ENCODE results near the gene OMD.

OMD gene, protein sequence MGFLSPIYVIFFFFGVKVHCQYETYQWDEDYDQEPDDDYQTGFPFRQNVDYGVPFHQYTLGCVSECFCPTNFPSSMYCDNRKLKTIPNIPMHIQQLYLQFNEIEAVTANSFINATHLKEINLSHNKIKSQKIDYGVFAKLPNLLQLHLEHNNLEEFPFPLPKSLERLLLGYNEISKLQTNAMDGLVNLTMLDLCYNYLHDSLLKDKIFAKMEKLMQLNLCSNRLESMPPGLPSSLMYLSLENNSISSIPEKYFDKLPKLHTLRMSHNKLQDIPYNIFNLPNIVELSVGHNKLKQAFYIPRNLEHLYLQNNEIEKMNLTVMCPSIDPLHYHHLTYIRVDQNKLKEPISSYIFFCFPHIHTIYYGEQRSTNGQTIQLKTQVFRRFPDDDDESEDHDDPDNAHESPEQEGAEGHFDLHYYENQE

GRCh38 chr9:92424340-92424739 is at the start of gene OMD:
TSS of gene OMD (minus strand) at chr9:92424471. CDS start at chr9:92417558, 6,913 bp downstream.
- no peak for DNase-seq (ENCODE audit: low spot score)

GRCh38 chr9:92468206-92468605 is 43.9 kb upstream of the OMD start:
- no peak for DNase-seq (ENCODE audit: low spot score)

DNA sequence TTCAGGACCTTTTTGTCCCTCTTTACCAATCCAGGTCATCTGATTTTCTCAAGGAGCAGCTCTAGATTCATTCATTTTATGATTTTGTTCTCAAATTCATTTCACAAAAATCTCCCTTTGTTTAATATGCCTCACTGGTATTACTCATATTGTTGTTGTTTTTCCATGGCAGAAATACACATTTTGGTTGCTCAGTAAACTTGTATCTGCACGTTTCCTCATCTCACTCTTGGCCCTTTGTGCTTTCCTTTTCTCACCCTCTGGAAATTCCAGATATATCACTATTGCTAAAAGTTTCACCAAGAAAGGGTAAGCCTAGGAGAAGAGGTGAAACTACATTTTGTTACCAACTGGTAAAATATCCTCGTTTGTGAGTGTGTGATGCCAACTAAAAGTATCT is 43.2 kb upstream of the OMD start:
- DNase-seq (ENCODE audit: low spot score), result no peak

DNA sequence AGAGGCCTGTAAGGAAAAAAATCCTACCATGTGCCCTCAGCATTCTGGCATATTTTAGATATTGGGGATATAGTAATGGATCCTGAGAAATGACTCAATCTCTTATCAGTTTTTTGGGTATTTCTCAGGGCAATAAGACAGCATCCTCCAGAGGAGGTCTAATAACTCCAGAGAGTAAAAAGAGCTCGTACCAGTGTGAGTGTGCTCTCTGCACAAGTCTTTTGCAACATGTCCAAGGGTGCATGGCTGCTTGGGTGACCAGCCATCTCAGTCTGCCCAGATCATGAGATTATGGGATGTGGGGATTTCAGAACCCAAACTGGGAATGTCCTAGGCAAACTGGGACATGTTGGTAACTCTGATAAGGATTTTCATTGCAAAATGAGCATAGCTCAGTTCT is 42.8 kb upstream of the OMD start:
- no peak for DNase-seq (ENCODE audit: low spot score)

DNA sequence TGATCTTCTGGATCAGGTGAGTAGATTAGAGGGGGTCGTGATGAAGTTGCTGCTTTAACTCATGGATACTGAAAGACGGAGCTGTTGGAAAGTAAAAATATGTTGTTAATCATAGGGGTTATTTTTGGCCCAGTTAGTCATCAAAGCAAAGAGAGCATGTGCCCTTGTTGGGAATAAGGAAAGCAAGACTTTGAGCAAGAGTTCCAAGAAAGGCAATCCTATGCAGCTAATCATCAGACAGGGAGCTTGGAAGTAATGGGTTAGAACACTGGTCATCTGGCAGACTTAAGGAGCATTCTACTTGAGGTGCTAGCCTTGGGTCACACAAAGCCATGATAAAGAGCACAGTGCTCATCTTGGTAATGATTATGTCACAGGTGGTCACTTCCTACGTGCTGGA is 39.7 kb upstream of the OMD start:
- DNase-seq (ENCODE audit: low spot score), result no peak

DNA sequence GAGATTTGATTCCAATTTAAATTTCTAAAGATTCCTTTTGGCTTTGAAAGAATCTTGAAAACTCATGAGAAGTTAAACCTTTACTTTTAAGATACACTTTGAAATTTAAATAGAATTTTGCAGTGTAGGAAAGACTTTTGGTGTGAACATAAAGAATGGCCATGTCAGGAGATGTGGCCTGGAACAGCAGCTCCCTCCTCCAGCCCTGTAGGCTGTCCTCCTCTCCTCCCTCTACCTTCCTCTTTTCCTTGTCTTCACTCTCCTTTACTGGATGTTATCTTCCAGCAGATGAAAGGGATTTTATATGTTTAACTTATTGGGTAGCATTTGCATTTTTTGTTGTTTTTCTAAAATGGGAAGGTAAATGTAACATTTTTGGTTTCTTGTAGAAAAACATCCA is 39.1 kb upstream of the OMD start:
- no peak for DNase-seq (ENCODE audit: low spot score)

DNA sequence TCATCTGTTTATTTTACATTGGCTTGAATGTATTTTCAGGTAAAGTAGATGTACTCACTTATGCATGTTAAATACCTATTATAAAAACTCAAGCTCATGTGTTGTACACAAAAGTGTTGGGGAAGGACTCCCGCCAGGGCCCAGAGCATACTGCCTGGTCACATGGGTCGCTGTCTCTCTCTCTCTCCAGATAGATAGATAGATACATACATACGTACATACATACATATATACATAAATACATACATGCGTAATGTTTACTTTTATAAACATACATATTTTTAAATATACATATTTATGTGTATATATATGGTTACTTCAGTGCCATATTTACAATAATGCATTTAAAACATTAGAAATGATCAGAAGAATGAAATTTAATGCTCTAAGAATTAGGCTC is 33.3 kb upstream of the OMD start:
- DNase-seq (ENCODE audit: low spot score), result no peak

GRCh38 chr9:92455217-92455616 is 30.9 kb upstream of the OMD start:
- no peak for DNase-seq (ENCODE audit: low spot score)

GRCh38 chr9:92446536-92446935 is 22.3 kb upstream of the OMD start:
- no peak for DNase-seq (ENCODE audit: low spot score)

DNA sequence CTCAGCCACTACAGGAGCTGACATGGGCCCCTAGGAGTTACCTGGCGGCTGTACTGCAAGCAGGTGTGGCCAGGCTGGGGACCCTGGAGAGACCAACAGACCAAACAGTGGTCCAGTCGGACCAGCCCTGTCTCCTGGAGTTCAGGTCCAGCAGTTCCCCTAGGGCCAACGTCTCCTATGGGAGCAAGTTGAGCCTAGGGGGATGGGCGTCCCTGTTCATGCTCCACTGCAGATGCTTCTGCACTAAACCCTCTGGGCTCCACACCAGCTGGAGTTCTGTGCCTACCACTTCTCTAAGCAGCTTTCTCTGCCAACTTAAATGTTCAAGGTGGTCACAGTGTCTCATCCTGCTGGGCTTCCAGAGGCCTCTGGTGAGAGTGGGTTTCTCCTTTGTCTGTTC is 20.6 kb upstream of the OMD start:
- DNase-seq (ENCODE audit: low spot score), result no peak

DNA sequence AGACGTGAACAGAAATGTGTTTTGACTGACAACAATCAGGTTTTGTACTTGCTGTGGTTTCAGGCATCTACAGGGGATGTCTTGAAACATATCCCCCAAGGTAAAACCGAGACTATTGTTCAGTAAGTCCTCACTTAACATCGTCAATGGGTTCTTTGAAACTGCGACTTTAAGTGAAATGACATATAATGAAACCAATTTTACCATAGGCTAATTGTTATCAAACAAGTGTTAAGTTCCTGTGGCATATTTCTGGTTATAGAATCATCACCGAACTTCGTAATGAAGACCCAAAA is 16.4 kb upstream of the OMD start:
- DNase-seq (ENCODE audit: low spot score), result no peak

DNA sequence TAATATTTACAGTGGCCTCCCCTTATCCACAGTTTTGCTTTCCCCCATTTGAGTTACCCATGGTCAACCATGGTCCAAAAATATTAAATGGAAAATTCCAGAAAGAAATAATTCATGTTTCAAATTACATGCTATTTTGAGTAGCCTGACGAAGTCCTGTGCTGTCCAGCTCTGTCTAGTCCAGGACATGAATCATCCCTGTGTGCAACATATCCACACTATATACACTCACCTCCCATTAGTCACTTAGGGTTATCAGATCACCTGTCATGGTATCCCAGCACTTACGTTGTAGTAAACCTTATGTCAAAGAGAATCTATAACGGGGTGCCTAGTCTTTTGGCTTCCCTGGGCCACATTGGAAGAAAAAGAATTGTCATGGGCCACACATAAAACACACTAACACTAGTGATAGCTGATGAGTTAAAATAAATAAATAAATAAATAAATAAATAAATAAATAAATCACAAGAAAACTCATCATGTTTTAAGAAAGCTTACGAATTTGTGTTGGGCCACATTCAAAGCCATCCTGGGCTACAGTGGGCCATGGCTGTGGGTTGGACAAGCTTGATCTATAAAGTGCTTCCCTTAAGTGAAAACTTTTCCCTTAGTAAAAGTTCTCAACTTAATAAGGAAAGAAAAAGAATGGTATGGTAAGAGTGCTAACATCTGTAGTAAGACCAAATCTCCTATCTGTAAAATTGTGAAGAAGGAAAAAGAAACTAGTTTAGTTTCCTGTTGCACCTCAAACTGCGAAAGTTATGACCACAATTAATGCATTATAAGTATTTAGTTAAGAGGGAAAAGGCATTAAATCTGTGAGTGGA is 15.9 kb upstream of the OMD start:
- no peak for DNase-seq (ENCODE audit: low spot score)

DNA sequence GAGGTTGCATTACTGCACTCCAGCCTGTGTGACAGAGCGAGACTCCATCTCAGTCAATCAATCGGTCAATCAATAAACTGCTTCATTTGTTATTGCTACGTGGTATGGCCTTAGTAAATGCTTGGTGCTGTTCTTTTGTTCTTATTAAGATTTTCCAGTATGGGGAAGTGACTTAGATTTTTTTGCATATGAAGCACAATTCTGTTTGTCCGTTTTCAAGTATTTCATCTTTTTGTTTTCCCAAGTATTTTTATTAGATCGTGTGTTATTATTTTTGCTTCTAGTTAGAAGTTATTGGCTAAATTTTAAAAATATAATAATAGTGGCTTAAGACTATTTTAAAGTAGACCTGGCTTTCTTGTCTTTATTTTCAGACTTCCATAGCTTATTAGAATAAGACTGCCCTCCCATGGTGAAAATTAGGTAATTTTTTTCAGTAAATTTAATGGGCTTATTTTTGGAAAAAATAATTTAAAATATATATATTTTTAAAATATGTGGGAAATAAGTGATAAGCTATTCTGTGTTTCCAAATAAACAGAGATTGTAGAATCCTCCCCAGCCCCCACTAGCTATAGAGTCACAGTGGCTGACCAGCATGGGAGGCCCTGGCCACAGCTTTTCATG is 14.7 kb upstream of the OMD start:
- no peak for DNase-seq (ENCODE audit: low spot score)

- no peak for DNase-seq (ENCODE audit: low spot score)
Measured at GRCh38 chr9:92435263-92435662, 11.0 kb upstream of the OMD start.

- no peak for DNase-seq (ENCODE audit: low spot score)
Measured at GRCh38 chr9:92432972-92433548, 8.8 kb upstream of the OMD start.

- no peak for DNase-seq (ENCODE audit: low spot score)
Measured at GRCh38 chr9:92432350-92432749, 8.1 kb upstream of the OMD start.

- DNase-seq (ENCODE audit: low spot score), result no peak
Measured at GRCh38 chr9:92429836-92430235, 5.6 kb upstream of the OMD start.

GRCh38 chr9:92426501-92427145 is 2.4 kb upstream of the OMD start:
- no peak for DNase-seq (ENCODE audit: low spot score)

DNA sequence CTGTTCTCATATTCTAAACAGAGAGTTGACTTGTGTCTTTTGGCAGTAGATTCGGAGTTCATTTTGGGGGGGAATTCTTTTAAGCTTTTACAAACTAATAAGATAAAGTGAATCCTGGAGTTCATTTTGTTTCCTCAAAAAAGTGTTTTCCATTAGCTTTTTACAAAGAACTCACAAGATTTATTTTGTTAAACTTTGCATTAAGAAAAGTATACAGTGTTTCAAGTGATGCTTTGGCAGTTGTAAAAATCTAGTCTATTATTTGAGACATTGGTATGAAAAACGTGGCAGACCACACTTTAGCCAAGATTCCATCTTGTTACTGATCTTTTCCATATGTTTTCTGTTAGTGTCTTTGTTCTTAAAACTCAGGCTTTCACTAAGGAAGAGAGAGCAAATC is 1.2 kb upstream of the OMD start:
- DNase-seq (ENCODE audit: low spot score), result no peak

- no peak for DNase-seq (ENCODE audit: low spot score)
Measured at GRCh38 chr9:92423612-92424011, 659 bp downstream of the OMD start.

DNA sequence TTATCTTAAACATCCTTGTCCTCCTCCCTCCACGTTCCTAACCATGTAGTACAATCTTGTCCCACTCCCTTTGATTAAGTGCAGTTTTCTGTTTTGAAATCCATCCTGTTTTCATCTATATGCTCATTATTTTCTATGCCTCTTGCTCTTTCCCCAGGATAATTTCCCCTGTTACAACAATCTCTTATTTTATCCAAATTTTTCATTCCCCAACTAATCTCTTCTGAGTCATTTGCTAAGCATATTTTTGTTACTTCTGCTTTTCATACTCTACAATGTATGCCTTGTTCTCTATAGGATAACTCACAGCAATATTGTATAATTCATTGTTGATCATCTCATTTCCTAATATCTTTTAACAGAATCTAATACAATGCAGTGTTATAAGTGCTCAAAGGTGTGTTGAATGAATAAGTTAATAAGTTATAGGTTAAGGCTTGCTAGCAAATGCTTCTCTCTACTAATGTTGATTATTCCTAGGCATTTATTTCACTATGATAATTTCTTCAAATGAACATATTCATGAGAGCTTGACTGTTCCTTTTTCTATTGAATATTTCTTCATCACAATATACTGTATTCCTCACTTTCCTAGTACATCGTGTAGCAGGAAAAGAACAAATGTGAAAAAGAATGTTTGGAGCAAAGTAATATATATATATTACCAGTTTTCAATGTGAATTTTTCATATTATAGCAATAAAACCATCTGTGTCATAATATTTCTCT is 1.5 kb downstream of the OMD start:
- DNase-seq (ENCODE audit: low spot score), result no peak

DNA sequence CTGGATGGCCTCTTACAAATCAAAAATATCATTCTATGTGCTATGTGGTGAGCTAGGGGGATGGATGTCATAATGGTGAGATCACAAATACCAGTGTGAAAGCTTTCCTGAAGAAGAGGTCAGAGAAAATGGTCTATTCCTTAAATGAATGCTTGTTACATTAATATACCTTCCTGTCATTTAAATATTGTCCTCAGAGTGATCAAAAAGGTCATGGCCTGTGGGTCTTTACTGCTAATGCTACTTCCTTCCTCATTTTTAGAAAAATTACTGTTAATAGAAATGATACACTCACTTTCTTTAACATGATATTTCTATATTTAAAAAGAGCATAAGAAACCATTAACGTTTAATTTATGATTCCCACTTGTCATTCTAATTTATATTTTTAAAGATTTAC is 9.7 kb downstream of the OMD start:
- no peak for DNase-seq (ENCODE audit: low spot score)

Data from LoVo (cell line).